H9 (cell line): ENCODE measurements around the gene SOX14. TPM values are rescaled to one million over a fixed set of nuclear protein-coding genes. Genes with fewer than 3 reads are reported as not detected.

Experiments
- DNase-seq: peaks from one replicate; pipeline ENCODE4 v3.0.0-alpha.2; 2017
- H2AFZ ChIP-seq: one replicate; pipeline ENCODE4 v1.6.1; 2013; ENCODE audit warnings: mild to moderate bottlenecking, low read length, control low read depth, moderate library complexity
- H2AK5ac ChIP-seq: 2 replicates; pipeline ENCODE4 v1.6.1; 2013; ENCODE audit warnings: low read length, control low read depth, mixed read lengths; ENCODE audit not compliant: insufficient read length
- H2BK120ac ChIP-seq: one replicate; pipeline ENCODE4 v1.6.1; 2013; ENCODE audit warnings: low read depth, mild to moderate bottlenecking, low read length, control low read depth, inconsistent platforms; ENCODE audit not compliant: poor library complexity, severe bottlenecking
- H2BK12ac ChIP-seq: 2 replicates; pipeline ENCODE4 v1.6.1; 2013; ENCODE audit warnings: low read length, control low read depth, mixed read lengths, low read depth; ENCODE audit not compliant: insufficient read length
- H2BK15ac ChIP-seq: 2 replicates; pipeline ENCODE4 v1.6.1; 2013; ENCODE audit warnings: low read depth, low read length, control low read depth
- H2BK20ac ChIP-seq: one replicate; pipeline ENCODE4 v1.6.1; 2013; ENCODE audit warnings: low read depth, mild to moderate bottlenecking, low read length, control low read depth, inconsistent platforms; ENCODE audit not compliant: poor library complexity, severe bottlenecking
- H2BK5ac ChIP-seq: 2 replicates; pipeline ENCODE4 v1.6.1; 2013; ENCODE audit warnings: low read length, control low read depth, mixed read lengths; ENCODE audit not compliant: insufficient read length
- H3K14ac ChIP-seq: 2 replicates; pipeline ENCODE4 v1.6.1; 2013; ENCODE audit warnings: low read length, control low read depth; ENCODE audit not compliant: insufficient read depth
- H3K18ac ChIP-seq: 2 replicates; pipeline ENCODE4 v1.6.1; 2013; ENCODE audit warnings: low read depth, mild to moderate bottlenecking, mixed read lengths, low read length, control low read depth; ENCODE audit not compliant: insufficient read length
- H3K23ac ChIP-seq: 2 replicates; pipeline ENCODE4 v1.6.1; 2013; ENCODE audit warnings: low read length, control low read depth, mixed read lengths, low read depth; ENCODE audit not compliant: insufficient read length
- H3K23me2 ChIP-seq: 2 replicates; pipeline ENCODE4 v1.6.1; 2013; ENCODE audit warnings: low read depth, mild to moderate bottlenecking, mixed read lengths, low read length, control low read depth; ENCODE audit not compliant: insufficient read length, poor library complexity, severe bottlenecking
- H3K27ac ChIP-seq: 2 replicates; pipeline ENCODE4 v1.5.1; 2013; ENCODE audit warnings: low read length, control low read depth, mixed read lengths, low read depth; ENCODE audit not compliant: insufficient read length
- H3K27me3 ChIP-seq: 2 replicates; pipeline ENCODE4 v1.6.1; 2013; ENCODE audit warnings: low read length, control low read depth, inconsistent platforms; ENCODE audit not compliant: insufficient read depth
- H3K4ac ChIP-seq: 2 replicates; pipeline ENCODE4 v1.6.1; 2013; ENCODE audit warnings: low read depth, mild to moderate bottlenecking, control low read depth, inconsistent platforms, low read length, moderate library complexity
- H3K4me1 ChIP-seq: 2 replicates; pipeline ENCODE4 v1.6.1; 2013; ENCODE audit warnings: low read length, control low read depth, inconsistent platforms; ENCODE audit not compliant: insufficient read depth
- H3K4me2 ChIP-seq: 2 replicates; pipeline ENCODE4 v1.6.1; 2013; ENCODE audit warnings: low read length, control low read depth, mixed read lengths; ENCODE audit not compliant: insufficient read length, insufficient read depth
- H3K56ac ChIP-seq: 2 replicates; pipeline ENCODE4 v1.6.1; 2013; ENCODE audit warnings: low read depth, mild to moderate bottlenecking, mixed read lengths, low read length, control low read depth; ENCODE audit not compliant: insufficient read length
- H3K79me1 ChIP-seq: 2 replicates; pipeline ENCODE4 v1.6.1; 2013; ENCODE audit warnings: low read depth, mild to moderate bottlenecking, moderate library complexity, low read length, control low read depth, inconsistent platforms; ENCODE audit not compliant: insufficient read depth, poor library complexity, severe bottlenecking
- H3K79me2 ChIP-seq: 2 replicates; pipeline ENCODE4 v1.6.1; 2013; ENCODE audit warnings: low read length, control low read depth, inconsistent platforms; ENCODE audit not compliant: insufficient read depth
- H3K9ac ChIP-seq: 2 replicates; pipeline ENCODE4 v1.6.1; 2013; ENCODE audit warnings: low read length, control low read depth, mixed read lengths; ENCODE audit not compliant: insufficient read length; ENCODE audit errors: extremely low read depth
- H3K9me3 ChIP-seq: one replicate; pipeline ENCODE4 v1.6.1; 2013; ENCODE audit warnings: low read depth, low read length, inconsistent platforms; ENCODE audit not compliant: control insufficient read depth
- H3T11ph ChIP-seq: one replicate; pipeline ENCODE4 v1.6.1; 2013; ENCODE audit warnings: mild to moderate bottlenecking, low read length, control low read depth, inconsistent platforms
- H4K20me1 ChIP-seq: one replicate; pipeline ENCODE4 v1.6.1; 2013; ENCODE audit not compliant: control insufficient read depth, insufficient read length, insufficient read depth
- H4K5ac ChIP-seq: 2 replicates; pipeline ENCODE4 v1.6.1; 2013; ENCODE audit warnings: low read depth, mild to moderate bottlenecking, mixed read lengths, low read length, control low read depth; ENCODE audit not compliant: insufficient read length
- H4K8ac ChIP-seq: replicated peaks from 2 replicates; pipeline ENCODE4 v1.6.1; 2013; ENCODE audit warnings: low read length, control low read depth, mixed read lengths, low read depth; ENCODE audit not compliant: insufficient read length
- H4K91ac ChIP-seq: 2 replicates; pipeline ENCODE4 v1.6.1; 2013; ENCODE audit warnings: low read depth, mild to moderate bottlenecking, moderate library complexity, mixed read lengths, low read length, control low read depth; ENCODE audit not compliant: insufficient read length
- H3K27ac Mint-ChIP-seq, 3 experiments: 2 replicates in 2 of 3; 3 replicates in 1 of 3; pipeline ENCODE4 v1.8.0; 2020 to 2021; ENCODE audit warnings: mixed read lengths in 3 of 3, mild to moderate bottlenecking in 1 of 3, moderate library complexity in 1 of 3
- H3K27me3 Mint-ChIP-seq: 2 replicates; pipeline ENCODE4 v1.8.0; 2021; ENCODE audit warnings: low read depth, mild to moderate bottlenecking, moderate library complexity, mixed read lengths
- H3K36me3 Mint-ChIP-seq, 3 experiments: 2 replicates in 2 of 3; 3 replicates in 1 of 3; pipeline ENCODE4 v1.8.0; 2020 to 2021; ENCODE audit warnings: low read depth in 3 of 3, mixed read lengths in 3 of 3; ENCODE audit not compliant: insufficient read depth in 1 of 3
- H3K4me1 Mint-ChIP-seq, 2 experiments: 2 replicates each; pipeline ENCODE4 v1.8.0; 2020; ENCODE audit warnings: mixed read lengths in 2 of 2
- H3K4me3 Mint-ChIP-seq, 2 experiments: 2 replicates in 1 of 2; 3 replicates in 1 of 2; pipeline ENCODE4 v1.8.0; 2020 to 2021; ENCODE audit warnings: mild to moderate bottlenecking in 2 of 2, mixed read lengths in 2 of 2, moderate library complexity in 1 of 2
- H3K9me3 Mint-ChIP-seq, 2 experiments: 2 replicates in 1 of 2; 3 replicates in 1 of 2; pipeline ENCODE4 v1.8.0; 2020; ENCODE audit warnings: mild to moderate bottlenecking in 2 of 2, mixed read lengths in 2 of 2, moderate library complexity in 1 of 2
- WGBS: extraction: QIAGEN DNeasy Blood & Tissue Kit; methylation state at CpG from one replicate; pipeline ENCODE4 v1.1.7; 2013; ENCODE audit warnings: missing lambda C conversion rate, low lambda C conversion rate, mixed read lengths; ENCODE audit not compliant: insufficient read length; ENCODE audit errors: extremely low coverage; 5-methylcytosine and 5-hydroxymethylcytosine counted together
- total RNA-seq: library from RNA; stranded (reverse); gene quantifications from 2 replicates; pipeline ENCODE4 v1.2.1, GENCODE V29; 2021
- TF ChIP-seq, protein P1 (sequence below): fragments of 200-600 bp; sonication (generic); conservative IDR thresholded peaks from 3 replicates; pipeline ENCODE4 v1.8.0; 2021; ENCODE audit warnings: antibody characterized with exemption, mild to moderate bottlenecking

Gene SOX14
- total RNA-seq, 1 experiment from 2014 or later = 0.57 TPM

DNA sequence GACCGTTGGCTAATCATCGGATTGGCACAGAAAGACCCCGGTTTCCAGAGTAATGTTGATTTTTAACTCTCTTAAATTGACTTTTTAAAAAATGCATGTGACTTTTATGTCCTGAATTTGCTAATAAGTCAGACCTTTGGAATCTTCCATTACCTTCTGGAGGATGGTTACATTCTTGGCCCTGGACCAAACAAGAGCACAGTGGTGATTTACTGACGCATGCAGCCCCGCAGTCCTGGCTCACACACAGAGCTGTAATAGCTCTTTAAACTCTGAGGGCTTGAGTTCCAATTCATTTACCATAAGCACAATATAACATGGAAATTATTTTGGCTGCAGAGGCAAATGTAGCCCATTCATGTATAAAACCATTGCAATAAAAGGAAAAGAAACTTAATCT lies 25.1 kb downstream of the SOX14 start:
- no peak overlapping the region for H2BK120ac ChIP-seq
- no peak overlapping the region for H4K91ac ChIP-seq
- no peaks in the 10 kb centered on the region for H3K4me1 ChIP-seq
- no peak overlapping the region for H4K8ac ChIP-seq
- no peaks in the 10 kb centered on the region for H3K79me1 ChIP-seq
- H3K23me2 ChIP-seq = no peaks in the 10 kb centered on the region
- no peak overlapping the region for H3T11ph ChIP-seq
- H2BK20ac ChIP-seq = no peak overlapping the region
- H4K5ac ChIP-seq = no peak overlapping the region
- no peak overlapping the region for H2AK5ac ChIP-seq
- H3K4me1 Mint-ChIP-seq = peaks cover 0 to 8% of the 10 kb centered on the region in 2 experiments; a peak in 2 of 4 replicates
- H3K27ac Mint-ChIP-seq = no peak overlapping the region
- H3K56ac ChIP-seq = no peak overlapping the region
- no peak overlapping the region for H2BK12ac ChIP-seq
- WGBS = no CpG with 5 or more reads among the region's 5 CpGs
- no peak overlapping the region for H3K4me3 Mint-ChIP-seq
- peaks cover 12% of the 10 kb centered on the region for H3K27me3 Mint-ChIP-seq
- no peaks in the 10 kb centered on the region for H3K27me3 ChIP-seq
- no peak overlapping the region for H2AFZ ChIP-seq
- H3K23ac ChIP-seq = no peak overlapping the region
- H3K9ac ChIP-seq = no peak overlapping the region
- no peak overlapping the region for H3K4ac ChIP-seq
- no peaks in the 10 kb centered on the region for H3K9me3 ChIP-seq
- no peak overlapping the region for H2BK15ac ChIP-seq
- no peaks in the 10 kb centered on the region; a peak in 1 of 5 replicates for H3K9me3 Mint-ChIP-seq
- TF ChIP-seq, protein P1, sequence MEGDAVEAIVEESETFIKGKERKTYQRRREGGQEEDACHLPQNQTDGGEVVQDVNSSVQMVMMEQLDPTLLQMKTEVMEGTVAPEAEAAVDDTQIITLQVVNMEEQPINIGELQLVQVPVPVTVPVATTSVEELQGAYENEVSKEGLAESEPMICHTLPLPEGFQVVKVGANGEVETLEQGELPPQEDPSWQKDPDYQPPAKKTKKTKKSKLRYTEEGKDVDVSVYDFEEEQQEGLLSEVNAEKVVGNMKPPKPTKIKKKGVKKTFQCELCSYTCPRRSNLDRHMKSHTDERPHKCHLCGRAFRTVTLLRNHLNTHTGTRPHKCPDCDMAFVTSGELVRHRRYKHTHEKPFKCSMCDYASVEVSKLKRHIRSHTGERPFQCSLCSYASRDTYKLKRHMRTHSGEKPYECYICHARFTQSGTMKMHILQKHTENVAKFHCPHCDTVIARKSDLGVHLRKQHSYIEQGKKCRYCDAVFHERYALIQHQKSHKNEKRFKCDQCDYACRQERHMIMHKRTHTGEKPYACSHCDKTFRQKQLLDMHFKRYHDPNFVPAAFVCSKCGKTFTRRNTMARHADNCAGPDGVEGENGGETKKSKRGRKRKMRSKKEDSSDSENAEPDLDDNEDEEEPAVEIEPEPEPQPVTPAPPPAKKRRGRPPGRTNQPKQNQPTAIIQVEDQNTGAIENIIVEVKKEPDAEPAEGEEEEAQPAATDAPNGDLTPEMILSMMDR = no peak
- no peak overlapping the region for H3K14ac ChIP-seq
- no peak overlapping the region for H3K18ac ChIP-seq
- H3K79me2 ChIP-seq = no peaks in the 10 kb centered on the region
- no peak overlapping the region for H3K4me2 ChIP-seq
- no peak for DNase-seq
- H4K20me1 ChIP-seq = no peaks in the 10 kb centered on the region
- 0 out of 7 replicates have a peak, but pooled peaks cover 0 to 3% (median 2%) of the 10 kb centered on the region in 3 experiments for H3K36me3 Mint-ChIP-seq
- no peak overlapping the region for H2BK5ac ChIP-seq
- H3K27ac ChIP-seq = no peak overlapping the region
